CD4-positive, alpha-beta T cell treated with Interferon alpha-2 for 1 hour (primary cell): Measurements from ENCODE around the gene EFHD1.
"Not testable (repeated sequence)": the region's sequence is repeated elsewhere in the genome, so short reads cannot be mapped to it uniquely, and the experiment has no call there.

ENCODE experiments used
- DNase-seq, 2 donors: peaks; one replicate each; pipeline ENCODE4 v3.0.0-alpha.2; 2020 to 2022

Gene EFHD1

DNA sequence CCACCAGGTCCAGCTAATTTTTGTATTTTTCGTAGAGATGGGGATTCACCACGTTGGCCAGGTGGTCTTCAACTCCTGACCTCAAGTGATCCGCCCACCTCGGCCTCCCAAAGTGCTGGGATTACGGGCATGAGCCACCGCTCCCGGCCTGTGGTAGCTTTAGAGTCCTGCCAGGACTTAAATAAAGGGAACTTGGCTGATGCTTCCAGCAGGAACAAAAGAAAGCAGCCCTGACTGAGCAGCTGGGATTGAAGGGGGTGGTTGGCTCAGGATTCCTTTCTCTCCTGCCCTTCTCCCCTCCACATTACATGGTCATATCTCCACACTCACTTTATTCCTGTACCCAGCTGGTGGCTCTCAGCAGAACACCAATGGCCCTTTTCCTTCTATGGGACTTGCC, 20.0 kb downstream of the EFHD1 start:
- no peak for DNase-seq

DNA sequence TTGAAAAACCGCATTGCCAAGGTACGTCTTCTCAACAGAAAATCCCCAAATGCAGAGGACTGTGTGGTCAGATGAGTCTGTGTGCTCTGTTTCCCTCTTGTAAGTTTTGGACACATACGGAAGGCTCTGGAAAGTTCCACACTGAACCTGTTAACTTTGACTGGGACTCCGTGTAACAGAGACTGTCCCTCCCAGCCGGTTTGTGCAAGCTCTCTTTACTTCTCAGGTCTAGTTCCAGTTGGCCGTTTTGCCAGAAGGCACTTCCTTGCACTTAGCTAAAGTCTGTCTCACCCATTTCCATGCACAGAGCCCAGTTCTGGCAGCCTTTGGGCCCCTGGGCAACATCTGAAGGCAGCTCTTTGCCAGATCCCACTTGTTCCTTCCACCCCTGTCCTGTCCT, 22.0 kb downstream of the EFHD1 start:
- no peak for DNase-seq

DNA sequence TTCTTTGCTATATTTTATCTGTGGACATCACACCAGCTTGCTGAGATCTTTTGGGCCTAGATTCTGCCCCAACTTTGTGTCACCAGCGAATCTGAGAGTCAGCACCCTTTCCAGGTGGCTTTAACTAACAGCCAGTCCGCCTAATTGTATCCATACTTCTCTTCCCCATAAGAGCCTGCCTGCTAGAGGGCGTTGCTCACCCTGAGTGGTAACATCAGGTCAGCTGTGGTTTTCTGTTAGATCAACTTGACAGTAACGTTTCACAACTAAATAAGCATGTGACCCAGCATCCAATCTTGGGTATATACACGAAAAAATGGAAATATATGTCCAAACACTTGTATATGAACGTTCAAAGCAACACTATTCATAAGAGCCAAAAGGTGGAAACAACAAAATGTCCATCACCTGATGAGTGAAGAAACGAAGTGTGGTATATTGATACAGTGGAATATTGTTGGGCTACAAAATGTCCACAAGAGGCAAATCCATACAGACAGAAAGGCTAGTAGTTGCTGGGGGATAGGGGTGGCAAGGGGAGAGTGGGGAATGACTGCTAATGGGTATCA, 24.9 kb downstream of the EFHD1 start:
- DNase-seq = no peak

GRCh38 chr2:232659359-232659758, 26.0 kb downstream of the EFHD1 start:
- no peak for DNase-seq

- DNase-seq = no peak
Measured at GRCh38 chr2:232662486-232663260, 29.3 kb downstream of the EFHD1 start.

- DNase-seq = no peak
Measured at GRCh38 chr2:232666051-232666805, 32.8 kb downstream of the EFHD1 start.

GRCh38 chr2:232667989-232668583, 34.7 kb downstream of the EFHD1 start:
- no peak for DNase-seq

- DNase-seq = no peak
Measured at GRCh38 chr2:232668805-232669444, 35.5 kb downstream of the EFHD1 start.

DNA sequence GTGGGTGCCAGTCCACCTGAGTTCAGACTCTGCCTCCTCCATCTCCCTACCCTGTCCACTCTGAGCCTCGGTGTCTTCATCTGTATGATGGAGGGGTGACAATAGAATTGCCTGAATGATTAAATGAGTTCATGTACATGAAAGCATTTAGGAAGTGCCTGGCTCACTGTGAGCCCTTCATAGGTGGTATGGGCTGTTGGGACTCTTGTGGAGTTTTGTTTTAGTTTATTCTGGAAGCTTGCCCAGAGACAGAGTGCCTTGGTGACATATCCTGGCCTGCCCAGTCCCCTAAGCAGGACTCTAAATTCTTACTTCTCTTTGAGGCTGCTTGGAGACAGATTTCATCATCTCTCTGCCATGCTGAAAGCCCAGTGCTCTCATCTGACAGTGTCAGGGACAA, 39.2 kb downstream of the EFHD1 start:
- no peak for DNase-seq

GRCh38 chr2:232674491-232674890, 41.1 kb downstream of the EFHD1 start:
- no peak for DNase-seq

DNA sequence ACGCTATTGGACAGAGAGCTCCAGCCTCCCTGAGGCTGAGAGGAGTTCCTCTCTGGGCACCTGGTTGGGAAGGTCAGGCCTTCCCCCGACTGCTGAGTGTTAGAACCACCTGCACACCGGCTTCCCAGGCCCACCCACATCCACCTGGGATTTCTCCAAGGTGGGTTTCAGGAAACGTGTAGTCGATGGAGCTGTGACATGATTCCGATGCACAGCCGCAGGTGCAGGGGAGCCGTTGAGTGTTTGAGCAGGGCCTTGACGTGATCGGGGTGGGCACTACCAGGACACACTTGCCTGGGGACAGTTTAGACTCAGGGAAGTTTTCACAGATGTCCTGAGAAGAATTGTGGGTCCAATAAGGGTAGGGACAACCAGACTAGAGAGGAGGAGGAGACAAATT, 42.0 kb downstream of the EFHD1 start:
- DNase-seq = no peak

- no peak for DNase-seq
Measured at GRCh38 chr2:232680006-232680405, 46.6 kb downstream of the EFHD1 start.

DNA sequence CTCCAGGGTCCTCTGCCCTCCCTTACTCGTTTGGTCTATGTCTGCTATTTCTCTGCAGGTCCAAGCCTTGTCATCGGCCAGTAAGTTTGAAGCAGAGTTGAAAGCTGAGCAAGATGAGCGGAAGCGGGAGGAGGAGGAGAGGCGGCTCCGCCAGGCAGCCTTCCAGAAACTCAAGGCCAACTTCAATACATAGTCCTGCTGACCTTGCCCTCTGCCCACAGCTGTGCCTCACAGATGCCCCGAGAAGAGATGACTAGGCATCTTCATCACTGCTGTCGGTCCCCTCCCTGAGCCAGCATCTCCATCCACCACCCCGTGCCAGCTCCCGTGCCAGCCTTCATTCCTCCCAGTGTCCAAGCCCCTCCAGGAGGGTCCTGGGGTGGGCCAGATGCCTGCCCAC, 48.1 kb downstream of the EFHD1 start:
- DNase-seq = no peak

- no peak for DNase-seq
Measured at GRCh38 chr2:232683368-232683767, 50.0 kb downstream of the EFHD1 start.

DNA sequence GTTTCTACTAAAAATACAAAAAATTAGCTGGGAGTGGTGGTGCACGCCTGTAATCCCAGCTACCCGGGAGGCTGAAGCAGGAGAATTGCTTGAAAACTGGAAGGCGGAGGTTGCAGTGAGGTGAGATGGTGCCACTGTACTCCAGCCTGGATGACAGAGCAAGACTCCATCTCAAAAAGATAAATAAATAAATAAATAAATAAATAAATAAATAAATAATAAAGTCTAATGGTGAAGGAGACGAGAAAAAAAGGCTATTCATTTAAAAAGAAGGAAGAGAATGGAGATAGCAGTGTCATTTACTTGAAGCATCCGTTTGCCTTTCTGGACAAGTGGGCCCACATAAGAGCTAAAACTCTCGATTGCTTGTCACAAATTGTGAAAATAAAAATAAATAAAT, 52.0 kb downstream of the EFHD1 start:
- not testable (repeated sequence) for DNase-seq

DNA sequence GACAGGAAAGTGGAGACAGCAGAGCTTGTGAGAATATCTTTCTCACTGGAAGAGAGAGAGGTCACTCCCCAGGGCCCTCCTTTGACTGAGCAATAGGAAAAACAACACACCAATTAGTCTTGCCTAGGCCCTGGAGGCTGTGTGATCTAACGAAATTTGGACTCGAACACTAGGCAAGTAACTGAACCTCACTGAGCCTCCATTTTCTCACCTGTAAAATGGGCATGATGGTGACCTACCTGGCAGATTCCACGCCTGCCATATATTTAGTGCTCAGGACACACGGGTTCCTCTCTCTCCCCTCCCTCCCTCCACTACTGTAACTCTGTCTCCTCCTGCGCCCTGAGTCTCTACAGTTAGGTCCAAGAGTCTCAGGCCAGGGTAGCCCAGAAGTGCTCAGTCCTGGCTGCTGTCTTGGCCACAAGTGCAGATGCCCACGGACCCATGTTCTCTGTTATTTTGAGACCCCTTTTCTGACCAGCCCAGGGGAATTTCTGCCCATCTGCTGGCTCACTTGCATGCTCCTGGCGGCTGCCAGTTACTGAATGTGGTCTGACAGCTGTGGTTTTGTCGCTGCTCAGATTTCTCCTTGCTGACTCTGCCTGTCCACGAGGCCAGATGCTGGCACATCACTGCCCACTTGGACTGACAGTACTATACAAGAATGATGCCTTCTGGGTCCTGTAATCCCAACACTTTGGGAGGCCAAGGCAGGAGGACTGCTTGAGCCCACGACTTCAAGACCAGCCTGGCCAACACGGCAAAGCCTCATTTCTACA, 54.2 kb downstream of the EFHD1 start:
- DNase-seq = no peak

DNA sequence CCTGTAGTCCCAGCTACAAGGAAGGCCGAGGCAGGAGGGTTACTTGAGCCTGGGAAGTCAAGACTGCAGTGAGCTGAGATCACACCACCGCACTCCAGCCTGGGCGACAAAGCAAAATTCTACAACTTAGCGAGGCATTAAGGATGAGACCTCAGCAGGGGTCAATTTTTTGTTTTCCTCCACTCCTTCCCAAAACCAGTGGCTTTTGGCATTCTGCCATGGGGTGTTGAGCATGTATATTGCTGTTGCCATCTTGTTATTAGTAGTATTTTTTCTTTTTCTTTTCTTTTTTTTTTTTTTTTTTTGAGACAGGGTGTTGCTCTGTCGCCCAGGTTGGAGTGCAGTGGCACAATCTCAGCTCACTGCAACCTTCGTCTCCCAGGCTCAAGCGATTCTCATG, 54.8 kb downstream of the EFHD1 start:
- DNase-seq = no peak

GRCh38 chr2:232689152-232689910, 55.9 kb downstream of the EFHD1 start:
- DNase-seq = no peak

GRCh38 chr2:232691117-232691516, 57.7 kb downstream of the EFHD1 start:
- not testable (repeated sequence) for DNase-seq

- DNase-seq = no peak
Measured at GRCh38 chr2:232693344-232693743, 59.9 kb downstream of the EFHD1 start.

- DNase-seq = no peak
Measured at GRCh38 chr2:232696609-232697058, 63.2 kb downstream of the EFHD1 start.
